ENCODE results near the gene FAM180B. TPM values are rescaled to one million over a fixed set of nuclear protein-coding genes. Genes with fewer than 3 reads are reported as not detected.

FAM180B gene
- total and polyA plus RNA-seq, 2 experiments from 2014 or later, result not detected

- Histone ChIP-seq H2AFZ (no peak overlapping the region), H3K36me3 (ENCODE audit: insufficient read depth) (no peaks in the 10 kb centered on the region), H3F3A (replicated peaks; ENCODE audit: low read depth) (peaks cover 5% of the 10 kb centered on the region; the same call in 1 of the 2 replicates), H3K4me3 (no peak overlapping the region), H3K9me2 (ENCODE audit: insufficient read depth) (no peaks in the 10 kb centered on the region; the same call in 1 of the 2 replicates), H3K4me1 (ENCODE audit: insufficient read depth) (peaks cover 34% of the 10 kb centered on the region), H3K79me2 (replicated peaks; ENCODE audit: insufficient read depth) (peaks cover 100% of the 10 kb centered on the region), H3K27me3 (ENCODE audit: insufficient read depth) (no peaks in the 10 kb centered on the region), H4K20me1 (replicated peaks; ENCODE audit: insufficient read depth) (peaks cover 85% of the 10 kb centered on the region), H3K27ac (ENCODE audit: low read depth) (peak overlapping the region; percentile 74), H3K4me2 (peak overlapping the region; percentile 53)
- Mint-ChIP-seq H3K4me1 (peaks cover 32% of the 10 kb centered on the region), H3K4me3 (no peak overlapping the region), H3K9me3 (no peaks in the 10 kb centered on the region; the same call in 2 of the 3 replicates), H3K27me3 (ENCODE audit: insufficient read depth, low read depth, poor library complexity) (no peaks in the 10 kb centered on the region), H3K36me3 (ENCODE audit: low read depth) (peaks cover 15% of the 10 kb centered on the region; the same call in 2 of the 3 replicates), H3K27ac (peak overlapping the region; percentile 70)
- TF ChIP-seq NANOG (IDR thresholded peaks at IDR 0.05; ENCODE audit: borderline replicate concordance) (no peak), CREB1 (CRISPR knock-in tag; IDR thresholded peaks at IDR 0.05; ENCODE audit: low read depth) (no peak), REST (IDR thresholded peaks at IDR 0.05; ENCODE audit: unreplicated experiment) (no peak), EZH2 (IDR thresholded peaks at IDR 0.05; ENCODE audit: low read depth, unreplicated experiment) (no peak), POLR2AphosphoS5 (IDR thresholded peaks at IDR 0.05; ENCODE audit: low read depth) (no peak), CTCF (conservative IDR thresholded peaks at IDR 0.05; ENCODE audit: low read depth in 2 of 2) (no peak), JUNB (IDR thresholded peaks at IDR 0.05; ENCODE audit: unreplicated experiment) (no peak), ZNF114 (CRISPR knock-in tag; IDR thresholded peaks at IDR 0.05) (no peak), ZNF462 (CRISPR knock-in tag; IDR thresholded peaks at IDR 0.05) (no peak), ZNF331 (CRISPR knock-in tag; IDR thresholded peaks at IDR 0.05; ENCODE audit: low read depth) (no peak), STAT1 (IDR thresholded peaks at IDR 0.05; ENCODE audit: unreplicated experiment) (no peak), EZH2phosphoT487 (IDR thresholded peaks at IDR 0.05; ENCODE audit: unreplicated experiment) (no peak), ETS1 (IDR thresholded peaks at IDR 0.05) (no peak)
- ATAC-seq (peak; percentile 64), DNase-seq (ENCODE audit: low spot score) (no peak)
Measured at GRCh38 chr11:47538741-47539565, 47.5 kb upstream of the FAM180B start.
